GM21360 (cell line): ENCODE results near the gene PAPPA.

Source experiments
- ATAC-seq: cut with Tn5 transposase; IDR thresholded peaks from one replicate; pipeline ENCODE4 v1.9.1; 2021; ENCODE audit warnings: mild to moderate bottlenecking, moderate library complexity; ENCODE audit not compliant: unreplicated experiment

Gene PAPPA

GRCh38 chr9:116269250-116269649 lies 115.7 kb downstream of the PAPPA start:
- no peak for ATAC-seq

GRCh38 chr9:116270546-116270945 lies 117.0 kb downstream of the PAPPA start:
- no peak for ATAC-seq

GRCh38 chr9:116271340-116271739 lies 117.7 kb downstream of the PAPPA start:
- no peak for ATAC-seq

DNA sequence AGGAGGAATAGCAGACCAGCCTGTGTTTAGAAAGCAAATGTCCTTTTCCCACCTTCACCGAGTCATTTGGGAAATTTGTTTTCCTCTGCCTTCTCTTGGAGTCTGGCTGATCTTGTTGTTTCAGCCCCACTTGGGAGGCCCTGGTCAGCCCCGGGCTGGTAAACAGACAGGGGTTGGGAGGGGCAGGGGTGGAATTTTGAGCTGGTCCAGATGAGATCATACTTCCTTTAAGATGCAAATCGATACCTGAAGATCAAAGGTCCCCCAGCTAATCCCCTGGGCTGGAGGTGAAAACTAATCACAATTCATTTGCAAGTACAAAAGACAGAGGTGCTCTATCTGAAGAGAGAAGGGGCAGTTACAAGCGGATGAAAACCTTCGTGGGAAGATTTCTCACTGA lies 118.4 kb downstream of the PAPPA start:
- ATAC-seq = no peak

DNA sequence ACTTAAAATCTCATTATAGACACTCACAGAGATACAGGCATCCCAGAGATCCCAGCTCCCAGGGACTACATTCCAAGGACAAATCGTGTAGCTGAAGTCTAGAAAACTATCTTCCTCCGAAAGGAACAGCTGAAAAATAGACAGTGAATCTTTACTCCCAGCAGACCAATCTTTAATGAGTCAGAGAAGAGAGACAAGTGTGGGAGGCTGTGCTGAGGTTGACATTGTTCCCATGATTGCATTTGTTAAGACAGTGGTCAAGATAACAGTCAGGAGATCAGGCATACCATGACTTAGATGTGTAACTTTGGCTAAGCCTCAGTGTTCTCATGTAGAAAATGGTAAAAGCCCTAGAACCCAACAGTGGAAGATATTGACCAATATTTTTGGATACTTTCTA lies 120.7 kb downstream of the PAPPA start:
- ATAC-seq = no peak

DNA sequence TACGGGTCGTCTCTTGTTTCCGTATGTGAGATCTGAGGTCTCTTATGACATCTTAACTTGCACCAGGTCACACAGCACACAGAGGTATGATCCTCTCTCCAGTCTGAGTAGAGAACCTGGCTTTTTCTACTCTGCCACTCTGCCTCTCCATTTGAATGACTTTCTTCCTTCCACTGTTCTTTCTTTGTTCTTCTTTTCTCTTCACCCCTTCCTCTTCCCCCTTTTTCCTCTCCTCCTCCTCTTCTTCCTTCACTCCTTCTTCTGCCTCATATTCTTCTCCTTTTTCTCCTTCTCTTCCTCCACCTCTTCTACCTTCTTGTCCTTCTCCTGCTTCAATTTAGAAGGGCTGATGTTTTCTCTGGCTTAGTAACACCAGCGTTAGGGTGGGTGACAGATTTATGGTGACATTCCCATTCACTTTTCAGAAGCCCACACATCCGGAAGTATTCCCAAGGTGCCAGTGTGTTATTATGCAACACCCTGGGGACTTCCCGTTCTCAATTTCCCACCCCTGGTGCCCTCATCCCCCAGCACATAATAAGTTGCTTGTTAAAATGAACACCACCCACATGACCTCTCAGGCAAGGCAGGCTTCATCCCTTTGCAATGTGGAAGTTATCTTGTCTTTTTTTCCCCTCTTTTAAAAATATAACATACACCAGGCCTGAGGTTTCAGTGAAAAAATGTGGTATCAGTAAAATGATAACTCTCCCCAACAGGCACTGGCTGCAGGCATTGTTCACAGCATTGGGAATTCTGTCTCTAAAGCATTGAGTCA lies 122.0 kb downstream of the PAPPA start:
- no peak for ATAC-seq

DNA sequence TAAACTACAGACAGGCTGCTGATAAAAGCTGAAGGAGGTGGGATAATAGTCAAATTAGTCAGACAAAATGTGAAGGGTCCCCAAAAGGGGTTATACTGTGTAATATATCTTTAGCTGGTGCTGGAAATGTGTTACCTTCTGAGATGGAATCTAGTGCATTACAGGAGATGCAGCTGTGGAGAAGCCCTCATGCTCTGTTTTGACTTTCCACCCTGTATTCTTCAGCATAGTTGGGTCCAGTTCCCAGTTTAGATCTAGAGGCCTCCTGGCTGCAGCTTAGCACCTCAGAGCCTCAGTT lies 122.6 kb downstream of the PAPPA start:
- ATAC-seq = no peak

DNA sequence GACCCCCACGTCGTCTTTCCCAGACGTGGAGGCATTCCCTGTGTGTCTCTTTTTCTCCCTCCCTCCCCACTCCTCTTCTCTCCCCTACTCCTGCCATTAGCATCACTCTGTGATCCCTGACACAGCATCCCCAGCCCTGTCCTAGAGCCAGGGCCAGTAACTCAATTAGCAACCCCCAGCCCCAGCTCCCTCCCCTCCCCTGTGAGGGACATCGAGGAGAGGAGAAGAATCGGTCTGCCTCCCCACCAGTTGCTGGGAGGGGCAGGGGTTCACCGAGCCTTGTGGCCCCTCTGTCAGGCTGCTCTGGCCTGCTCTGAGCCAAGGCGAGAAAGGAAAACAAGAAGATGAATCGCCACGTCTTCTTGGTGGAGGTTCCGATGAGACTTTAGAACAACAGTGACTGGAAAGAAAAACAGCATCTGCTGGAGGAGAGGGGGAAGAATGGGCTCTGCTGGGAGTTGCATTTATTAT lies 123.1 kb downstream of the PAPPA start:
- no peak for ATAC-seq

DNA sequence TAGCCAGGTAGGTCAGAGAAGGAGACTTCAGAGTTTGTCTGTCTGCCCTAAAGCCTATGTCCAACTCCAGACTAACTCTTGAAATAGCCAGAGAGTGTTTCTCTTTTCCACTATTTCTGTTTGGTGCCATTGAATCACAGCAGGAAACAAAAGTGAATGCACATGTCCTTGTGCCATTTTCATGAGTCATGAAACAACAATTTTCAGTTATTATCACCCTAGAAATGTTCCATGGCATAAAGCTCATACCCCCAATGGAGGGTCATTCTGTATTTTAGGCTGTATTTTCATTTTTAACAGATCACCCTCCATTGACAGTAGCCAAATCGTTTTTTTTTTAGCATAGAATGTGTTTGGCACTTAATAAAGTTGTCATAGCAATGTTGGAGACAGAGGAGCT lies 124.7 kb downstream of the PAPPA start:
- ATAC-seq = no peak

- ATAC-seq = no peak
These were observed 125.6 kb downstream of the PAPPA start for GRCh38 chr9:116279230-116279629.

- no peak for ATAC-seq
These were observed 126.9 kb downstream of the PAPPA start for GRCh38 chr9:116280529-116280928.

- ATAC-seq = no peak
These were observed 129.0 kb downstream of the PAPPA start for GRCh38 chr9:116282597-116282996.

DNA sequence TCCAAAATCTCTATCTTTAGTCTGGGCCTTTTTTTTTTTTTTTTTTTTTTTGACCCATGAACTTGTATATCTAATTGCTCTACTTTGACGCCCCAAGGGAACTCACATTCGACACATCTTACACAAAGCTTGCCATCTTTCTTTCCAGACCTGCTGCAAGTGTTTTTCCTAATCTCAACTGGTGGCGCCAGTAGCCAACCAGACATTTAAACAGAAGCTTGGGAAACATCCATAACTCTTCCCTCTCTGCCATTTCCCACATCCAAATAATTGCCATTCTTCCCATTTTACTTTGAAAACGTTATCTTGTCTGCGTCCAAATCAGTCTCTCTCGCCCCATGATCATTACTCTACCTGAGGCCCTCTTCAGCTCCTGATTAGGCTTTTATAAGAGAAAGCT lies 130.9 kb downstream of the PAPPA start:
- no peak for ATAC-seq

GRCh38 chr9:116285320-116285719 lies 131.7 kb downstream of the PAPPA start:
- ATAC-seq = no peak

- no peak for ATAC-seq
These were observed 132.7 kb downstream of the PAPPA start for GRCh38 chr9:116286297-116286696.

GRCh38 chr9:116287721-116288120 lies 134.1 kb downstream of the PAPPA start:
- no peak for ATAC-seq

GRCh38 chr9:116288658-116289057 lies 135.1 kb downstream of the PAPPA start:
- ATAC-seq = no peak

GRCh38 chr9:116297346-116297745 lies 143.8 kb downstream of the PAPPA start:
- no peak for ATAC-seq

- no peak for ATAC-seq
These were observed 144.7 kb downstream of the PAPPA start for GRCh38 chr9:116298249-116298648.

DNA sequence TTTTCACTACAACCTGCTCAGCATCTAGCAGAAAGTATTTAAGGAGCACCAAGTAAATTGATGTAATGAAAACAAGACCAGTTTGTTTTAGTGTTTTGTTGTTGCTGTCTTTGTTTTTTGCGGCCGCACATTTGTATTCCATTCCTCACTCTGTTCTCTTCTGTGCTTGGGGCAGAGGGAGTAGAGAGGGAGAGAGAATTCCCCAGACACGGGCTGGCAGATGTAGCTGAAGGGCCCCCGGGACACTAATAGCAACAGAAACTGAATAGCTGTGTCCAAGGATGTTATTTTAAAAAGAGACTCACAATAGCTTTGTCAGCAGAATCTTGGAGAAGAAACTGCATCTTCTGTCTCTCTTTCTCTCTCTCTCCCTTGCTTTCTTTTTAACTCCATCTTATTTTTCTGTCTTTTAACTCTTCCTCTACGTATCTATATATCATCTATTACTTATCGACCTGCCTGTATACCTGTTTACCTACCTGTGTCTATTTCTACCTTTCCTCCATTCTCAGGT lies 145.3 kb downstream of the PAPPA start:
- no peak for ATAC-seq

- ATAC-seq = no peak
These were observed 146.8 kb downstream of the PAPPA start for GRCh38 chr9:116300360-116300870.

DNA sequence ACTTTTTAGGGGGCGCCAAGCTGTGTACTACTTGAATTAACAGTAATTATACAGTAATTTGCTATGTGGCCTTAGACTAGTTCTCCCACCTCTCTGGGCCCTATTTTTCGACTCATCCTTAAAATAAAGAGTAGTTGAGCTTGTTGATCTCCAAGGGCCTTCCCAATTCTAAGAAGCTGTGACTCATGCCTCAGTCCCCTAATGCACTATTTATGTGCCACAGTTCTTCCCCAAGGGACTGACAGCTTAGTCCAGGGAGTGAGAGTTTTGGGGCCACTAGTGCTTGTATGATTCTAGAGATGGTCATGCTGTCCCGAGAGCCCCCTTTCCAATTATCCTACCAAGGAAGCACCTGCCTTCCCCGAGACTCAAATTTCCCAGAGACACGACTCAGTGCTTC lies 149.7 kb downstream of the PAPPA start:
- ATAC-seq = no peak
